Effector memory CD4-positive, alpha-beta T cell (primary cell): ENCODE data around the gene TDRD6.

Source experiments
- DNase-seq, 3 donors: peaks; one replicate each; pipeline ENCODE4 v3.0.0-alpha.2; 2020
- H3K27ac ChIP-seq: 2 replicates; pipeline ENCODE4 v1.7.0; 2013; ENCODE audit warnings: mild to moderate bottlenecking, low read length, moderate library complexity; ENCODE audit not compliant: insufficient read depth, poor library complexity, severe bottlenecking
- H3K27me3 ChIP-seq: replicated peaks from 2 replicates; pipeline ENCODE4 v1.7.0; 2013; ENCODE audit warnings: mild to moderate bottlenecking, low read length; ENCODE audit not compliant: insufficient read depth, control insufficient read depth, poor library complexity, severe bottlenecking
- H3K36me3 ChIP-seq: 2 replicates; pipeline ENCODE4 v1.7.0; 2013; ENCODE audit warnings: mild to moderate bottlenecking, low read length, moderate library complexity; ENCODE audit not compliant: control insufficient read depth, insufficient read depth
- H3K4me1 ChIP-seq: 2 replicates; pipeline ENCODE4 v1.7.0; 2013; ENCODE audit warnings: low read length, mild to moderate bottlenecking; ENCODE audit not compliant: control insufficient read depth, insufficient read depth, poor library complexity, severe bottlenecking
- H3K4me3 ChIP-seq: 2 replicates; pipeline ENCODE4 v1.7.0; 2013; ENCODE audit warnings: low read length, low read depth, mild to moderate bottlenecking; ENCODE audit not compliant: insufficient read depth, poor library complexity, severe bottlenecking
- H3K9me3 ChIP-seq: 2 replicates; pipeline ENCODE4 v1.7.0; 2013; ENCODE audit warnings: mild to moderate bottlenecking, low read length, moderate library complexity; ENCODE audit not compliant: control insufficient read depth

Gene TDRD6

GRCh38 chr6:46652232-46652602 lies 35.5 kb upstream of the TDRD6 start:
- Histone ChIP-seq H3K27me3 (no peaks in the 10 kb centered on the region), H3K27ac (no peak overlapping the region), H3K4me3 (peak overlapping the region; percentile 86), H3K9me3 (no peaks in the 10 kb centered on the region), H3K36me3 (no peaks in the 10 kb centered on the region), H3K4me1 (no peaks in the 10 kb centered on the region)
- no peak for DNase-seq

GRCh38 chr6:46652603-46653438 lies 34.9 kb upstream of the TDRD6 start, which contains the start of the genes CYP39A1 and SLC25A27:
CYP39A1 (minus strand) TSS chr6:46652818; CDS start chr6:46652582, 236 bp downstream.
SLC25A27 (plus strand) TSS chr6:46652975; CDS start chr6:46653193, 218 bp downstream.
- DNase-seq: peak; percentile 8 to 44 (median 42)
- Histone ChIP-seq H3K27ac (no peak within 1 kb of the TSS), H3K27me3 (no peaks in the 10 kb centered on the region), H3K9me3 (no peaks in the 10 kb centered on the region), H3K36me3 (no peaks in the 10 kb centered on the region), H3K4me3 (peak within 1 kb of the TSS; percentile 86), H3K4me1 (no peaks in the 10 kb centered on the region)

- Histone ChIP-seq H3K36me3 (no peaks in the 10 kb centered on the region), H3K9me3 (no peaks in the 10 kb centered on the region), H3K4me3 (peak overlapping the region; percentile 86), H3K4me1 (no peaks in the 10 kb centered on the region), H3K27ac (no peak overlapping the region), H3K27me3 (no peaks in the 10 kb centered on the region)
- DNase-seq: no peak
These were observed 34.1 kb upstream of the TDRD6 start for GRCh38 chr6:46653439-46654195.

- Histone ChIP-seq H3K9me3 (no peaks in the 10 kb centered on the region), H3K27me3 (no peaks in the 10 kb centered on the region), H3K4me3 (no peak overlapping the region), H3K27ac (no peak overlapping the region), H3K4me1 (no peaks in the 10 kb centered on the region), H3K36me3 (no peaks in the 10 kb centered on the region)
- no peak for DNase-seq
These were observed 31.9 kb upstream of the TDRD6 start for GRCh38 chr6:46655803-46656202.

- Histone ChIP-seq H3K36me3 (no peaks in the 10 kb centered on the region), H3K4me3 (no peak overlapping the region), H3K9me3 (no peaks in the 10 kb centered on the region), H3K4me1 (no peaks in the 10 kb centered on the region), H3K27me3 (no peaks in the 10 kb centered on the region), H3K27ac (no peak overlapping the region)
- no peak for DNase-seq
These were observed 30.0 kb upstream of the TDRD6 start for GRCh38 chr6:46657642-46658041.

GRCh38 chr6:46661483-46661882 lies 26.2 kb upstream of the TDRD6 start:
- DNase-seq: no peak
- Histone ChIP-seq H3K9me3 (no peaks in the 10 kb centered on the region), H3K4me3 (no peak overlapping the region), H3K27ac (no peak overlapping the region), H3K27me3 (no peaks in the 10 kb centered on the region), H3K4me1 (no peaks in the 10 kb centered on the region), H3K36me3 (no peaks in the 10 kb centered on the region)

- DNase-seq: no peak
- H3K36me3 ChIP-seq: no peaks in the 10 kb centered on the region
These were observed 20.3 kb upstream of the TDRD6 start for GRCh38 chr6:46667377-46667776.

GRCh38 chr6:46674410-46674809 lies 13.3 kb upstream of the TDRD6 start:
- no peaks in the 10 kb centered on the region for H3K4me1 ChIP-seq
- H3K27ac ChIP-seq: no peak overlapping the region
- H3K9me3 ChIP-seq: no peaks in the 10 kb centered on the region
- no peaks in the 10 kb centered on the region for H3K36me3 ChIP-seq
- DNase-seq: no peak
- no peak overlapping the region for H3K4me3 ChIP-seq
- no peaks in the 10 kb centered on the region for H3K27me3 ChIP-seq

More at GRCh38 chr6:46667377-46667776, 20.3 kb upstream of the TDRD6 start:
- H3K4me3 ChIP-seq: no peak overlapping the region
- no peaks in the 10 kb centered on the region for H3K9me3 ChIP-seq
- no peak overlapping the region for H3K27ac ChIP-seq
- no peaks in the 10 kb centered on the region for H3K27me3 ChIP-seq
- H3K4me1 ChIP-seq: no peaks in the 10 kb centered on the region

GRCh38 chr6:46676604-46677313 lies 10.9 kb upstream of the TDRD6 start:
- H3K36me3 ChIP-seq: no peaks in the 10 kb centered on the region
- H3K4me1 ChIP-seq: no peaks in the 10 kb centered on the region
- no peak overlapping the region for H3K27ac ChIP-seq
- H3K9me3 ChIP-seq: no peaks in the 10 kb centered on the region
- no peak for DNase-seq
- no peak overlapping the region for H3K4me3 ChIP-seq
- no peaks in the 10 kb centered on the region for H3K27me3 ChIP-seq
